Sigmoid colon (tissue), 4 donors: ENCODE results near the gene VAMP8.

Experiments
- CTCF ChIP-seq, 4 experiments: fragments of 450-650 bp in 3 of 4; fragments of 200-600 bp in 1 of 4; IDR thresholded peaks; one replicate each; pipeline ENCODE4 v1.5.1; 2016 to 2019; ENCODE audit warnings: antibody characterized with exemption in 4 of 4, mild to moderate bottlenecking in 3 of 4, moderate library complexity in 2 of 4
- EP300 ChIP-seq, 4 donors: sonication (generic); formaldehyde crosslinking; IDR thresholded peaks; one replicate each; pipeline ENCODE4 v1.6.1; 2017; ENCODE audit warnings: antibody characterized with exemption in 4 of 4
- POLR2A ChIP-seq, 2 donors: fragments of 450-650 bp; IDR thresholded peaks; one replicate each; pipeline ENCODE4 v1.6.1; 2016; ENCODE audit warnings: antibody characterized with exemption in 2 of 2, mild to moderate bottlenecking in 2 of 2, moderate library complexity in 2 of 2
- POLR2AphosphoS5 ChIP-seq, 4 donors: sonication (generic); formaldehyde crosslinking; IDR thresholded peaks; one replicate each; pipeline ENCODE4 v1.6.1; 2017; ENCODE audit warnings: antibody characterized with exemption in 4 of 4

DNA sequence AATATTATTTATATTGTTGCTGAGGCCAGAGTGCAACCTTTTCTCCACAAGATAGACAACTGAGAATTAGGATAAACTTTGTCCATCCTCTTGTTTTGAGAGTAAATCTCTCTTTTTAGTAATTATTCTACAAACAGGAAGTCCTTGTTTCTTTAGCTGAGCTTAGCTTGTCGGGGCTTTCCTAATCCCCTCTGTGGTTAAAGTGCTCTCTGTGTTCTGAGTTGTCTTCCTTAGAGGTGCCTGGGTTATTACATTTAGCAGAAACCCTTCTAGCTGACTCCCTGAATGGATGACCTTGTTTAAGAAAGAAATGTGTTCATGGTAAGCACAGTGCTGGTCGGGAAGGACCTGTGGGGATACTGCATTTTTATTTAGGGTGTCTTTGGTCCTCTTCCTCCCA lies 51.3 kb downstream of the VAMP8 start:
- no peak for TF ChIP-seq CTCF (IDR thresholded peaks at IDR 0.05)
- TF ChIP-seq POLR2A (IDR thresholded peaks at IDR 0.05): no peak
- no peak for TF ChIP-seq EP300 (IDR thresholded peaks at IDR 0.05)
- no peak for TF ChIP-seq POLR2AphosphoS5 (IDR thresholded peaks at IDR 0.05)
